Common myeloid progenitor, CD34-positive (primary cell): Measurements from ENCODE around the gene CNTLN.
"Not testable (repeated sequence)": the region's sequence is repeated elsewhere in the genome, so short reads cannot be mapped to it uniquely, and the experiment has no call there.

ENCODE experiments used
- CTCF ChIA-PET: fragments of 350-600 bp; sonication (Branson Sonifier 250); formaldehyde crosslinking; loops from one replicate; lab custom pipeline; 2021; ENCODE audit warnings: antibody characterized with exemption; lab: Charles Lee
- POLR2A ChIA-PET: fragments of 350-600 bp; sonication (Branson Sonifier 250); formaldehyde crosslinking; loops from one replicate; lab custom pipeline; 2021; ENCODE audit warnings: antibody characterized with exemption; lab: Charles Lee
- DNase-seq, 3 donors: peaks; one replicate each; pipeline versions ENCODE4 v3.0.0 to v3.0.0-alpha.2; 2013
- H3K27ac ChIP-seq, 2 experiments: 1 replicate in 1 of 2; 2 replicates in 1 of 2; pipeline ENCODE4 v1.7.0; 2013; ENCODE audit warnings: inconsistent platforms in 2 of 2, low read length in 2 of 2, mild to moderate bottlenecking in 2 of 2, low read depth in 1 of 2, moderate library complexity in 1 of 2; ENCODE audit not compliant: severe bottlenecking in 2 of 2, insufficient read depth in 1 of 2, poor library complexity in 1 of 2
- H3K27me3 ChIP-seq, 5 experiments: replicated peaks in 2 of 5; 1 replicate in 3 of 5; 2 replicates in 2 of 5; pipeline versions ENCODE4 v1.6.1 to v1.7.0; 2013; ENCODE audit warnings: low read length in 4 of 5, mild to moderate bottlenecking in 2 of 5, moderate library complexity in 2 of 5, inconsistent platforms in 1 of 5; ENCODE audit not compliant: insufficient read depth in 5 of 5, control insufficient read depth in 4 of 5
- H3K36me3 ChIP-seq, 4 experiments: 1 replicate in 2 of 4; 2 replicates in 2 of 4; pipeline versions ENCODE4 v1.6.1 to v1.7.0; 2013; ENCODE audit warnings: low read length in 3 of 4, control low read depth in 1 of 4, mild to moderate bottlenecking in 1 of 4; ENCODE audit not compliant: control insufficient read depth in 4 of 4, insufficient read depth in 4 of 4
- H3K4me1 ChIP-seq, 4 experiments: 1 replicate in 3 of 4; 2 replicates in 1 of 4; pipeline versions ENCODE4 v1.6.1 to v1.7.1; 2013; ENCODE audit warnings: low read length in 3 of 4, mild to moderate bottlenecking in 3 of 4, control low read depth in 1 of 4, inconsistent platforms in 1 of 4, moderate library complexity in 1 of 4; ENCODE audit not compliant: control insufficient read depth in 4 of 4, insufficient read depth in 4 of 4; ENCODE audit errors: control extremely low read depth in 1 of 4
- H3K4me3 ChIP-seq, 7 experiments: 1 replicate in 4 of 7; 2 replicates in 3 of 7; pipeline versions ENCODE4 v1.5.1 to v1.7.0; 2013; ENCODE audit warnings: mild to moderate bottlenecking in 7 of 7, low read length in 6 of 7, moderate library complexity in 6 of 7, inconsistent platforms in 2 of 7, low read depth in 2 of 7, control low read depth in 1 of 7; ENCODE audit not compliant: insufficient read depth in 4 of 7, control insufficient read depth in 1 of 7; ENCODE audit errors: extremely low read depth in 1 of 7
- H3K9me3 ChIP-seq, 5 experiments: 1 replicate in 4 of 5; 2 replicates in 1 of 5; pipeline versions ENCODE4 v1.6.1 to v1.7.1; 2013; ENCODE audit warnings: low read length in 4 of 5, mild to moderate bottlenecking in 2 of 5, inconsistent platforms in 1 of 5, low read depth in 1 of 5, moderate library complexity in 1 of 5; ENCODE audit not compliant: control insufficient read depth in 4 of 5, insufficient read depth in 2 of 5; ENCODE audit errors: control extremely low read depth in 1 of 5
- WGBS: methylation state at CpG from one replicate; pipeline ENCODE4 v1.1.5; 2013; ENCODE audit not compliant: insufficient coverage; 5-methylcytosine and 5-hydroxymethylcytosine counted together

Gene CNTLN

GRCh38 chr9:17177496-17177895 is 42.7 kb downstream of the CNTLN start:
- H3K4me3 ChIP-seq, H3K36me3 ChIP-seq, H3K9me3 ChIP-seq, POLR2A ChIA-PET, DNase-seq, H3K27me3 ChIP-seq, H3K4me1 ChIP-seq, H3K27ac ChIP-seq: not testable (repeated sequence)
- CTCF ChIA-PET = interaction anchor here (0.6 to 1.1 kb wide), 2 partner anchors 18 to 340 kb away, joined by 3 read pairs; no protein-coding TSS in a partner anchor
- WGBS = 94% methylated on average over 13 of the region's 15 CpGs

DNA sequence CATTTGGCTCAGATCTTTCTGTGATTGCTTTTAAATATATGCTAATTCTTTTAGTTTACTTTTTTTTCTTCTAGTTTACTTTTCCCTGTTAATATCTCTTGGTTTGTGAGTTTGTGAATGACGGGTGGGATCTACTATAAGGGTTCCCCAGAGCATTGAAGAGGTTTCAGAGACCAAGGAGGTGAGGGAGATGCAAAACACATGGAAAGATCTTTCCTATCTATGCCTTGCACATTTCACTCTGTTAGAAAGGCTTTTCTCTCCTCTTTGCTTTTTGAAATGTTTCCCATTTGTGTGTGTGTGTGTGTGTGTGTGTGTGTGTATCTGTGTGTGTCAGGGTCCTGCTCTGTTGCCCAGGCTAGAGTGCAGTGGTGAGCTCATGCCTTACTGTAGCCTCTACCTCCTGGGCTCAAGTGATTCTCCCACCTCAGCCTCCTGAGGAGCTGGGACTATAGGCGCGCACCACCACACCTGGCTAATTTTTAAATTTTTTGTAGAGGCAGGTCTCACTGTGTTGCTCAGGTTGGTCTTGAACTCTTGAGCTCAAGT is 50.7 kb downstream of the CNTLN start:
- ChIA-PET CTCF (no interaction called here), POLR2A (no interaction called here)

GRCh38 chr9:17191082-17191481 is 56.2 kb downstream of the CNTLN start:
- no peaks in the 10 kb centered on the region for H3K4me1 ChIP-seq
- CTCF ChIA-PET = no interaction called here

More for the DNA sequence above, 50.7 kb downstream of the CNTLN start:
- H3K9me3 ChIP-seq = peaks cover 0 to 3% (median 0%) of the 10 kb centered on the region in 5 experiments
- H3K4me1 ChIP-seq = no peaks in the 10 kb centered on the region
- H3K27ac ChIP-seq = no peak overlapping the region
- DNase-seq = no peak
- no CpG with 5 or more reads among the region's 3 CpGs for WGBS
- H3K4me3 ChIP-seq = no peak overlapping the region
- no peaks in the 10 kb centered on the region for H3K27me3 ChIP-seq
- no peaks in the 10 kb centered on the region for H3K36me3 ChIP-seq

GRCh38 chr9:17204611-17205152 is 69.8 kb downstream of the CNTLN start:
- ChIA-PET POLR2A (no interaction called here), CTCF (no interaction called here)
- H3K4me3 ChIP-seq = no peak overlapping the region
- H3K4me1 ChIP-seq = no peaks in the 10 kb centered on the region
- peaks cover 0 to 5% (median under 1%) of the 10 kb centered on the region in 4 experiments for H3K36me3 ChIP-seq
- H3K27me3 ChIP-seq = no peaks in the 10 kb centered on the region
- peaks cover 0 to 39% (median 10%) of the 10 kb centered on the region in 5 experiments for H3K9me3 ChIP-seq
- no peak for DNase-seq
- H3K27ac ChIP-seq = no peak overlapping the region
- 93% methylated on average over 8 of the region's 8 CpGs for WGBS

More at GRCh38 chr9:17191082-17191481, 56.2 kb downstream of the CNTLN start:
- peaks cover 0 to 7% (median 3%) of the 10 kb centered on the region in 5 experiments for H3K9me3 ChIP-seq
- POLR2A ChIA-PET = no interaction called here
- no peak overlapping the region for H3K27ac ChIP-seq
- peaks cover 0 to 5% (median 1%) of the 10 kb centered on the region in 4 experiments for H3K36me3 ChIP-seq
- H3K4me3 ChIP-seq = no peak overlapping the region
- DNase-seq = no peak
- H3K27me3 ChIP-seq = no peaks in the 10 kb centered on the region

DNA sequence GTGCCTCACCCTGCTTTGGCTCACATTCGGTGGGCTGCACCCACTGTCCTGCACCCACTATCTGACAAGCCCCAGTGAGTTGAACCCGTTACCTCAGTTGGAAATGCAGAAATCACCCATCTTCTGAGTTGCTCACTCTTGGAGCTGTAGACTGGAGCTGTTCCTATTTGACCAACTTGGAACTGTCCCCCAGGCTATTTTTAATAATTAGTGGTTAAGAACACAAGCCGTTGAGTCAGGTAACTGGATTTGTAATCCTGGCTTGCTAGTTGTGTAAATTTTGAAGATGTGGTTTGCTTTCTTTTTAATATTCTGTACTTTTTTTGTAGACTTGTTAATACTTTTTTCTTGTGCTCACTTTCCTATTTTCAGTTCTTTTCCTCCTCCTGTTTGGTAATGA is 81.2 kb downstream of the CNTLN start:
- Histone ChIP-seq H3K4me3 (no peak overlapping the region), H3K27me3 (no peaks in the 10 kb centered on the region), H3K4me1 (no peaks in the 10 kb centered on the region), H3K27ac (no peak overlapping the region), H3K9me3 (peaks cover 0 to 2% (median 0%) of the 10 kb centered on the region in 5 experiments), H3K36me3 (no peaks in the 10 kb centered on the region)
- CTCF ChIA-PET = no interaction called here
- POLR2A ChIA-PET = no interaction called here
- DNase-seq = no peak
- 100% methylated on average over 2 of the region's 3 CpGs for WGBS

- DNase-seq = no peak
- Histone ChIP-seq H3K27ac (no peak overlapping the region), H3K4me3 (no peak overlapping the region), H3K9me3 (peaks cover 0 to 2% (median 0%) of the 10 kb centered on the region in 5 experiments), H3K27me3 (no peaks in the 10 kb centered on the region), H3K36me3 (no peaks in the 10 kb centered on the region), H3K4me1 (no peaks in the 10 kb centered on the region)
- CTCF ChIA-PET = no interaction called here
- WGBS = 92% methylated on average over 2 of the region's 2 CpGs
- POLR2A ChIA-PET = no interaction called here
These were observed 81.8 kb downstream of the CNTLN start for GRCh38 chr9:17216646-17217045.

DNA sequence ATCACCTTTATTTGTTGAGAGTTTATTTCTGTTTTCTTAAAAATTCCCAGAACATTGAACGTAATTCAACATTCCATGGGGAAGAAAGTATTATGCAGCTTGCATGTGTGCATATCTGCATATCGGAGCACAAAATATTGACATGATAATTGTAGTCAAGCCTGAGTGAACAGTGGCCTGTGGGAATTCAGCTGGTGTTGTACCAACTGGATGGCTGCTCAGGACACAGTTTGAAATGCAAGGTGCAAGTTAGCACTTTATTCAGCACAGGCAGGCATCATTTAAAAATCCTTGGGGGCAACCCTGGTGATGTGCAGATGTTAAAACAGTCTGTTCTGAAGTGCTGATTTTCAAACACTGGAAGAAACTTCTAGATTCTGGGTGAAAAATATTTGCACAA is 82.4 kb downstream of the CNTLN start:
- POLR2A ChIA-PET = no interaction called here
- no peak for DNase-seq
- no peaks in the 10 kb centered on the region for H3K36me3 ChIP-seq
- H3K4me1 ChIP-seq = no peaks in the 10 kb centered on the region
- CTCF ChIA-PET = no interaction called here
- peaks cover 0 to 4% (median 0%) of the 10 kb centered on the region in 5 experiments for H3K9me3 ChIP-seq
- no peaks in the 10 kb centered on the region for H3K27me3 ChIP-seq
- H3K4me3 ChIP-seq = no peak overlapping the region
- no peak overlapping the region for H3K27ac ChIP-seq
- WGBS = 95% methylated on average over 2 of the region's 2 CpGs
